GM23248 (cell line): ENCODE results near the gene FYB1. TPM values are rescaled to one million over a fixed set of nuclear protein-coding genes. Genes with fewer than 3 reads are reported as not detected.

Experiments used
- DNase-seq: peaks from one replicate; pipeline ENCODE4 v3.0.0-alpha.2; 2015
- H2AFZ ChIP-seq: fragments of 200-600 bp; sonication (generic); 2 replicates; pipeline ENCODE4 v1.6.1; 2016; ENCODE audit warnings: antibody characterized with exemption
- H3F3A ChIP-seq: fragments of 200-600 bp; sonication (generic); 2 replicates; pipeline ENCODE4 v1.6.1; 2016; ENCODE audit warnings: mild to moderate bottlenecking, antibody characterized with exemption, mixed run types; ENCODE audit not compliant: insufficient read depth
- H3K27ac ChIP-seq: fragments of 200-600 bp; sonication (generic); 2 replicates; pipeline ENCODE4 v1.5.1; 2016; ENCODE audit warnings: mild to moderate bottlenecking
- H3K27me3 ChIP-seq: fragments of 200-600 bp; sonication (generic); replicated peaks from 2 replicates; pipeline ENCODE4 v1.6.1; 2016; ENCODE audit warnings: mild to moderate bottlenecking; ENCODE audit not compliant: insufficient read depth
- H3K36me3 ChIP-seq: fragments of 200-600 bp; sonication (generic); 2 replicates; pipeline ENCODE4 v1.6.1; 2016; ENCODE audit warnings: low read depth, mild to moderate bottlenecking
- H3K4me1 ChIP-seq: fragments of 200-600 bp; sonication (generic); 2 replicates; pipeline ENCODE4 v1.6.1; 2016; ENCODE audit warnings: mild to moderate bottlenecking; ENCODE audit not compliant: insufficient read depth
- H3K4me2 ChIP-seq: fragments of 200-600 bp; sonication (generic); one replicate; pipeline ENCODE4 v1.6.1; 2016; ENCODE audit warnings: mild to moderate bottlenecking; ENCODE audit not compliant: unreplicated experiment
- H3K4me3 ChIP-seq: fragments of 200-600 bp; sonication (generic); 2 replicates; pipeline ENCODE4 v1.5.1; 2016; ENCODE audit warnings: mild to moderate bottlenecking
- H3K79me2 ChIP-seq: fragments of 200-600 bp; sonication (generic); 2 replicates; pipeline ENCODE4 v1.6.1; 2016; ENCODE audit warnings: mild to moderate bottlenecking; ENCODE audit not compliant: insufficient read depth
- H3K9ac ChIP-seq: fragments of 200-600 bp; sonication (generic); 2 replicates; pipeline ENCODE4 v1.6.1; 2016; ENCODE audit warnings: mild to moderate bottlenecking
- H3K9me2 ChIP-seq: fragments of 200-600 bp; sonication (generic); 2 replicates; pipeline ENCODE4 v1.6.1; 2016; ENCODE audit warnings: mixed run types, mild to moderate bottlenecking, moderate library complexity; ENCODE audit not compliant: insufficient read depth
- H3K9me3 ChIP-seq: fragments of 200-600 bp; sonication (generic); one replicate; pipeline ENCODE4 v1.6.1; 2017; ENCODE audit warnings: low read depth
- H4K20me1 ChIP-seq: fragments of 200-600 bp; sonication (generic); 2 replicates; pipeline ENCODE4 v1.6.0; 2016; ENCODE audit not compliant: insufficient read depth
- EZH2 ChIP-seq: fragments of 200-600 bp; sonication (generic); IDR thresholded peaks from 2 replicates; pipeline ENCODE4 v1.6.1; 2018; ENCODE audit warnings: antibody characterized with exemption, mild to moderate bottlenecking; ENCODE audit not compliant: insufficient read depth, poor library complexity, severe bottlenecking
- EZH2phosphoT487 ChIP-seq: fragments of 200-600 bp; sonication (generic); IDR thresholded peaks from 2 replicates; pipeline ENCODE4 v1.6.1; 2018; ENCODE audit warnings: antibody characterized with exemption, moderate library complexity, mild to moderate bottlenecking, low read depth; ENCODE audit not compliant: insufficient read depth
- WGBS, 2 experiments: methylation state at CpG; one replicate each; pipeline ENCODE4 v1.1.6; 2015 to 2017; ENCODE audit warnings: low lambda C conversion rate in 2 of 2, low coverage in 1 of 2; ENCODE audit errors: missing lambda C conversion rate in 2 of 2; 5-methylcytosine and 5-hydroxymethylcytosine counted together
- in situ Hi-C: fragments of 300-500 bp; cut with MboI; formaldehyde crosslinking; loops from 2 replicates; pipeline ENCODE4 v1.15.0; 2020
- polyA plus RNA-seq: library from polyadenylated mRNA; unstranded; fragments of >200 nt; fragmentation: Nextera tagmentation; extraction: Ambion mirVana; gene quantifications from 2 replicates; pipeline ENCODE4 v1.2.1, GENCODE V29; 2016
- total RNA-seq: library from RNA; depleted of rRNA; stranded (reverse); fragments of >200 nt; shearing (Covaris generic); gene quantifications from 2 replicates; pipeline ENCODE4 v1.2.3, GENCODE V29; 2014

The FYB1 gene
- total and polyA plus RNA-seq, 2 experiments from 2014 or later = 0.11 TPM; not detected in 1

DNA sequence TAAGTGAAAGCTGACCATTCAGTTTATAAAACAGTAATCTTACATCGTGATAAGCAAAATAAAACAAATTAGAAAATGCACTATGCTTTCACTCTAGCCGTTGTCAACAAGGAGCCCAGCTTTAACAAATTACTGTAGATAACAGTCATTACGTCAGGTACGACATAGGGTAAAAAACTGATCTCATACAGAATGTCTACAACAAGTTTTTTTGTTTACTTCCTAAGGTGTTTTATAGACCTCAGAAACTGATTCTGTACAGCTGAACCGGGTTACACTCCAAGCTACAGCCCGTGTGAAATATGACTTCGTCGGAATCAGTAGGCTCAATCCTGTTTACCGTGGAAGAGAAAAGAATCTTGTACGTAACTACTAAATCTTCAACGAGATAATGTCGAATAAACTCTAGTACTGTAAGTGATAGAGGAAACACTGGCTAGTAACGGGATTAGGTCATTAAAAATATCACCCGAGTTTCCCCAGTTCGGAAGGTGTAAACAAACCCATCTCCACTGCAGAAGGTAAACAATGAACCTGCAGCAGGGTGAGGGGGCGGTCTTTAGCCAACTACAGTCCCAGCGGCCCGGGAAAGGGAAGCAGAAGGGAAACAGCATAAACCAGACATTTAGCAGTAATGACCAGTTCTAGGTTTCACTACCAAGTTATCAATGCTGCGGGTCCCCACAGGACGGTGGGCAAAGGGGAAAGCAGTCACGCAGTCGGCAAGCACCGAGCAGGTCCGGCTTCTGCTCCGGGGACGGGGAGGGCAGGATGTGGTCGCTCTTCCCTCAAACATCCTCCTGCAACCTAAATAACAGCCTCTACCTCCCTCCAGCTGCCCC lies 146.2 kb downstream of the FYB1 start:
- Histone ChIP-seq H3K36me3 (no peaks in the 10 kb centered on the region; the same call in 1 of the 2 replicates), H3K79me2 (peaks cover 59% of the 10 kb centered on the region), H3K9ac (peak overlapping the region; percentile 98), H3K4me1 (peaks cover 33% of the 10 kb centered on the region), H3F3A (peaks cover 17% of the 10 kb centered on the region; the same call in 1 of the 2 replicates), H4K20me1 (no peaks in the 10 kb centered on the region; the same call in 1 of the 2 replicates), H2AFZ (peak overlapping the region; percentile 67), H3K4me2 (peak overlapping the region; percentile 95), H3K27me3 (no peaks in the 10 kb centered on the region), H3K9me2 (no peaks in the 10 kb centered on the region), H3K4me3 (peak overlapping the region; percentile 90), H3K9me3 (no peaks in the 10 kb centered on the region), H3K27ac (peak overlapping the region; percentile 97)
- TF ChIP-seq EZH2 = no peak
- TF ChIP-seq EZH2phosphoT487 = no peak
- in situ Hi-C loops = no loop called here
- WGBS, 2 experiments = 4% methylated on average over 27 of the region's 27 CpGs
- DNase-seq = peak; percentile 71

- in situ Hi-C loops = no loop called here
- no peaks in the 10 kb centered on the region; the same call in 1 of the 2 replicates for H4K20me1 ChIP-seq
Measured at GRCh38 chr5:39068099-39068498, 151.3 kb downstream of the FYB1 start.

GRCh38 chr5:39064450-39064849 lies 154.9 kb downstream of the FYB1 start:
- H2AFZ ChIP-seq = no peak overlapping the region
- H3K79me2 ChIP-seq = peaks cover 100% of the 10 kb centered on the region
- H3K9ac ChIP-seq = no peak overlapping the region
- H3F3A ChIP-seq = peaks cover 6% of the 10 kb centered on the region; the same call in 1 of the 2 replicates
- H3K4me2 ChIP-seq = no peak overlapping the region
- no peaks in the 10 kb centered on the region for H3K36me3 ChIP-seq
- no peak for TF ChIP-seq EZH2
- TF ChIP-seq EZH2phosphoT487 = no peak
- no peaks in the 10 kb centered on the region for H4K20me1 ChIP-seq
- H3K4me1 ChIP-seq = peaks cover 20% of the 10 kb centered on the region
- in situ Hi-C loops = no loop called here
- WGBS, 2 experiments = 99% methylated on average over 3 of the region's 3 CpGs
- H3K27me3 ChIP-seq = no peaks in the 10 kb centered on the region
- H3K27ac ChIP-seq = no peak overlapping the region
- H3K4me3 ChIP-seq = no peak overlapping the region
- no peaks in the 10 kb centered on the region for H3K9me2 ChIP-seq
- no peak for DNase-seq
- H3K9me3 ChIP-seq = no peaks in the 10 kb centered on the region

More at GRCh38 chr5:39068099-39068498, 151.3 kb downstream of the FYB1 start:
- H3K9me2 ChIP-seq = no peaks in the 10 kb centered on the region
- 98 to 99% methylated on average over 3 of the region's 3 CpGs for WGBS, 2 experiments
- DNase-seq = no peak
- no peaks in the 10 kb centered on the region; the same call in 1 of the 2 replicates for H3K36me3 ChIP-seq
- no peaks in the 10 kb centered on the region for H3K9me3 ChIP-seq
- no peaks in the 10 kb centered on the region for H3K27me3 ChIP-seq
- peaks cover 100% of the 10 kb centered on the region for H3K79me2 ChIP-seq
- H3K4me1 ChIP-seq = peaks cover 30% of the 10 kb centered on the region
- H2AFZ ChIP-seq = no peak overlapping the region
- no peaks in the 10 kb centered on the region for H3F3A ChIP-seq
- no peak overlapping the region for H3K4me2 ChIP-seq
- no peak for TF ChIP-seq EZH2
- TF ChIP-seq EZH2phosphoT487 = no peak
- no peak overlapping the region for H3K27ac ChIP-seq
- no peak overlapping the region for H3K9ac ChIP-seq
- H3K4me3 ChIP-seq = no peak overlapping the region

GRCh38 chr5:39063037-39063436 lies 156.3 kb downstream of the FYB1 start:
- peak; percentile 60 for DNase-seq
- H3K27me3 ChIP-seq = no peaks in the 10 kb centered on the region
- no peaks in the 10 kb centered on the region for H3K9me3 ChIP-seq
- 12 to 19% methylated on average over 2 of the region's 2 CpGs for WGBS, 2 experiments
- H3K9me2 ChIP-seq = no peaks in the 10 kb centered on the region
- TF ChIP-seq EZH2 = no peak
- no peak overlapping the region for H3K4me3 ChIP-seq
- no peak overlapping the region for H3K4me2 ChIP-seq
- H2AFZ ChIP-seq = no peak overlapping the region
- no peak overlapping the region for H3K9ac ChIP-seq
- peaks cover 100% of the 10 kb centered on the region for H3K79me2 ChIP-seq
- in situ Hi-C loops = no loop called here
- H3F3A ChIP-seq = peaks cover 6% of the 10 kb centered on the region; the same call in 1 of the 2 replicates
- peaks cover 33% of the 10 kb centered on the region for H3K4me1 ChIP-seq
- H3K36me3 ChIP-seq = no peaks in the 10 kb centered on the region
- peak overlapping the region; percentile 40 for H3K27ac ChIP-seq
- no peaks in the 10 kb centered on the region for H4K20me1 ChIP-seq
